Caco-2 (cell line): Measurements from ENCODE around the gene SLC1A7. TPM values are rescaled to one million over a fixed set of nuclear protein-coding genes. Genes with fewer than 3 reads are reported as not detected.

Source experiments
- BruUV-seq: library from RNA; stranded (reverse); fragments of 400-500 nt; replicated peaks from 2 replicates; lab custom pipeline; 2021; lab: Mats Ljungman, UMichigan
- CTCF ChIA-PET: fragments of 300-600 bp; sonication (Branson Sonifier 250); formaldehyde crosslinking; loops from one replicate; lab custom pipeline; 2022; ENCODE audit warnings: antibody characterized with exemption; lab: Charles Lee
- POLR2A ChIA-PET: fragments of 300-600 bp; sonication (Branson Sonifier 250); formaldehyde crosslinking; loops from one replicate; lab custom pipeline; 2022; ENCODE audit warnings: antibody characterized with exemption; lab: Charles Lee
- DNase-seq, 2 experiments: peaks; one replicate each; pipeline versions ENCODE4 v3.0.0 to v3.0.0-alpha.2; 2020 to 2022
- H3K27me3 ChIP-seq: replicated peaks from 2 replicates; pipeline ENCODE4 v1.6.0; 2011; ENCODE audit warnings: low read length; ENCODE audit not compliant: control insufficient read depth, insufficient read depth
- H3K36me3 ChIP-seq: 2 replicates; pipeline ENCODE4 v1.5.1; 2011; ENCODE audit warnings: low read length; ENCODE audit not compliant: control insufficient read depth, insufficient read depth
- H3K4me1 ChIP-seq: fragments of 250-450 bp; sonication (Bioruptor Pico); 2 replicates; pipeline ENCODE4 v1.5.1; 2020; ENCODE audit warnings: mild to moderate bottlenecking
- H3K4me3 ChIP-seq: 2 replicates; pipeline ENCODE4 v1.5.1; 2011; ENCODE audit warnings: low read depth, mild to moderate bottlenecking, control low read depth, low read length
- H3K9me3 ChIP-seq: fragments of 250-450 bp; sonication (Bioruptor Pico); 2 replicates; pipeline ENCODE4 v1.5.1; 2020; ENCODE audit warnings: mild to moderate bottlenecking, moderate library complexity
- H3K27ac Mint-ChIP-seq: one replicate; pipeline ENCODE4 v1.8.0; 2022; ENCODE audit warnings: mixed read lengths; ENCODE audit not compliant: unreplicated experiment
- H3K27me3 Mint-ChIP-seq: one replicate; pipeline ENCODE4 v1.8.0; 2022; ENCODE audit warnings: mixed read lengths; ENCODE audit not compliant: insufficient read depth, unreplicated experiment
- H3K36me3 Mint-ChIP-seq: one replicate; pipeline ENCODE4 v1.8.0; 2022; ENCODE audit warnings: mild to moderate bottlenecking, mixed read lengths; ENCODE audit not compliant: insufficient read depth, unreplicated experiment
- H3K4me1 Mint-ChIP-seq: one replicate; pipeline ENCODE4 v1.8.0; 2022; ENCODE audit warnings: low read depth, mixed read lengths; ENCODE audit not compliant: unreplicated experiment
- H3K4me3 Mint-ChIP-seq: one replicate; pipeline ENCODE4 v1.8.0; 2022; ENCODE audit warnings: mild to moderate bottlenecking, moderate library complexity, mixed read lengths; ENCODE audit not compliant: unreplicated experiment
- H3K9me3 Mint-ChIP-seq: one replicate; pipeline ENCODE4 v1.8.0; 2022; ENCODE audit warnings: mixed read lengths; ENCODE audit not compliant: unreplicated experiment
- CTCF ChIP-seq, 2 experiments: fragments of 200-600 bp in 1 of 2; IDR thresholded peaks; 1 replicate in 1 of 2; 2 replicates in 1 of 2; pipeline versions ENCODE4 v1.5.1 to v1.8.0; 2011 to 2022; ENCODE audit warnings: antibody characterized with exemption in 1 of 2, control low read depth in 1 of 2, inconsistent platforms in 1 of 2, low read depth in 1 of 2, low read length in 1 of 2, mild to moderate bottlenecking in 1 of 2, moderate library complexity in 1 of 2; ENCODE audit not compliant: insufficient read depth in 1 of 2, severe bottlenecking in 1 of 2, unreplicated experiment in 1 of 2
- intact Hi-C: fragments of 100-400 bp; cut with micrococcal nuclease; formaldehyde crosslinking; loops from one replicate; pipeline ENCODE4 v1.10.0; 2022; ENCODE audit not compliant: unreplicated experiment
- total RNA-seq: library from RNA; stranded (reverse); gene quantifications from 2 replicates; pipeline ENCODE4 v1.2.3, GENCODE V29; 2022

Gene SLC1A7
- total RNA-seq, 1 experiment from 2014 or later, result not detected

DNA sequence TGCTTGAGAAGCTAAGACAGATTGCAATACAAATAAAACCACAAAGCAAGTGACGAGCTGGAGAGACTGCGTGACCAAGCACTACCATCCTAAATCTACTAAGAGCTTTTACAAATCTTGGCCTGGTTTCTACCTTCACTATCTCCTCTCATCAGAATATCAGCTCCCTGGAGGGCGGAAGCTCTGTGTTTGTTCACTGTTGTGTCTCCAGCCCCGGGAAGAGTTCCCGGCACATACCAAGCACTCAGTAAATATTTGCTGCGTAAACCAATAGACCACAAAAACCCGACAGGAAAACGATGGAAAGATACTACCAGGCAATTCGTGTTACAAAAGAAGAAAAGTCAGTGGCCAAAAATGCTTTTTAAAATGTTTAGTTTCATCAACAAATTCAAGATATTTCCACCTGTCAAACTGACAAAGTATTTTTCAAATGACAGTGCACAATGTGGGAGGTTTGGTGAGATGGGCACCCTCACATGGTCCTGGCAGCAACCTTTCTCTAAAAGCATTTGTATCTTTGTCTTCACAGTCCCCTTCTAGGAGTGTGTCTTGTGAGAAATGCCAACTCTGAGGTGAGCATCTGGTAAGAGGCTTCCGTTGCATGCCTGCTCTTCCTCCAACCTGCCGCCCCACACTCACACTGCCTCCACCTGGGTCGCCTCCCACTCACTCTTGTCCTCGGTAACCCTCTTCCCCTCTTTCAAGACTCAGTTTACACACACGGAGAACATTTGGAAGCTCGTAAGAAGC is 34.7 kb downstream of the SLC1A7 start:
- ChIA-PET POLR2A (no interaction called here), CTCF (interaction anchor here (0.7 to 0.8 kb wide), 2 partner anchors 17 to 230 kb away, joined by 3 read pairs; no protein-coding TSS in a partner anchor)
- Histone ChIP-seq H3K4me3 (no peak overlapping the region), H3K27me3 (no peaks in the 10 kb centered on the region), H3K4me1 (peaks cover 24% of the 10 kb centered on the region), H3K9me3 (0 out of 2 replicates have a peak, but pooled peaks cover 3% of the 10 kb centered on the region), H3K36me3 (no peaks in the 10 kb centered on the region)
- Mint-ChIP-seq H3K27ac (peak overlapping the region; percentile 47), H3K4me1 (peaks cover 26% of the 10 kb centered on the region), H3K9me3 (no peaks in the 10 kb centered on the region), H3K27me3 (peaks cover 8% of the 10 kb centered on the region), H3K4me3 (no peak overlapping the region), H3K36me3 (no peaks in the 10 kb centered on the region)
- intact Hi-C loops, result loop anchor here (1.0 kb wide), 1 partner anchor 9 kb away; no protein-coding TSS in a partner anchor
- BruUV-seq, result no TSS peak
- DNase-seq, result peak; percentile 57 to 69
- no peak for TF ChIP-seq CTCF (IDR thresholded peaks at IDR 0.05; ENCODE audit: insufficient read depth in 1 of 2, low read depth in 1 of 2, low read length in 1 of 2, severe bottlenecking in 1 of 2, unreplicated experiment in 1 of 2)

- Histone ChIP-seq H3K4me1 (peaks cover 24% of the 10 kb centered on the region), H3K9me3 (no peaks in the 10 kb centered on the region), H3K27me3 (no peaks in the 10 kb centered on the region), H3K36me3 (no peaks in the 10 kb centered on the region), H3K4me3 (no peak overlapping the region)
- no peak overlapping the region for H3K4me3 Mint-ChIP-seq
- ChIA-PET POLR2A (no interaction called here), CTCF (interaction anchor here (0.7 to 0.8 kb wide), 2 partner anchors 17 to 229 kb away, joined by 3 read pairs; no protein-coding TSS in a partner anchor)
- no peak overlapping the region for H3K27ac Mint-ChIP-seq
- peaks cover 26% of the 10 kb centered on the region for H3K4me1 Mint-ChIP-seq
- no peaks in the 10 kb centered on the region for H3K36me3 Mint-ChIP-seq
- intact Hi-C loops, result loop anchor here (1.0 kb wide), 1 partner anchor 9 kb away; no protein-coding TSS in a partner anchor
- no peaks in the 10 kb centered on the region for H3K9me3 Mint-ChIP-seq
- H3K27me3 Mint-ChIP-seq, result peaks cover 8% of the 10 kb centered on the region
- DNase-seq, result no peak
- no TSS peak for BruUV-seq
- TF ChIP-seq CTCF (IDR thresholded peaks at IDR 0.05; ENCODE audit: insufficient read depth in 1 of 2, low read depth in 1 of 2, low read length in 1 of 2, severe bottlenecking in 1 of 2, unreplicated experiment in 1 of 2), result no peak
Observed at GRCh38 chr1:53107090-53107489, 35.3 kb downstream of the SLC1A7 start.

GRCh38 chr1:53104289-53104913 is 38.0 kb downstream of the SLC1A7 start:
- H3K36me3 Mint-ChIP-seq, result no peaks in the 10 kb centered on the region
- H3K9me3 Mint-ChIP-seq, result no peaks in the 10 kb centered on the region
- Histone ChIP-seq H3K4me3 (no peak overlapping the region), H3K9me3 (no peaks in the 10 kb centered on the region), H3K4me1 (peaks cover 12% of the 10 kb centered on the region), H3K27me3 (no peaks in the 10 kb centered on the region), H3K36me3 (no peaks in the 10 kb centered on the region)
- peaks cover 15% of the 10 kb centered on the region for H3K4me1 Mint-ChIP-seq
- ChIA-PET POLR2A (no interaction called here), CTCF (no interaction called here)
- intact Hi-C loops, result no loop called here
- no peak overlapping the region for H3K4me3 Mint-ChIP-seq
- no peak for TF ChIP-seq CTCF (IDR thresholded peaks at IDR 0.05; ENCODE audit: insufficient read depth in 1 of 2, low read depth in 1 of 2, low read length in 1 of 2, severe bottlenecking in 1 of 2, unreplicated experiment in 1 of 2)
- no peaks in the 10 kb centered on the region for H3K27me3 Mint-ChIP-seq
- H3K27ac Mint-ChIP-seq, result no peak overlapping the region
- DNase-seq, result no peak
- BruUV-seq, result no TSS peak
